ENCODE data around the gene CDC42BPA. TPM values are rescaled to one million over a fixed set of nuclear protein-coding genes. Genes with fewer than 3 reads are reported as not detected.
"Not testable (repeated sequence)": the region's sequence is repeated elsewhere in the genome, so short reads cannot be mapped to it uniquely, and the experiment has no call there.

CDC42BPA gene
- polyA plus RNA-seq, 2 of the 4 experiments (the other 2 are of a cell fraction) = 11.4 to 28.4 TPM

GRCh38 chr1:227295609-227296008 lies 22.7 kb downstream of the CDC42BPA start (continued):
- TF ChIP-seq ESRRA (IDR thresholded peaks at IDR 0.05; ENCODE audit: borderline replicate concordance, low read length) = no peak
- TF ChIP-seq NFE2L2 (conservative IDR thresholded peaks at IDR 0.05; ENCODE audit: low read length) = no peak
- no peak for TF ChIP-seq BHLHE40 (IDR thresholded peaks at IDR 0.05; ENCODE audit: low read depth, low read length)
- TF ChIP-seq FOSL2 (IDR thresholded peaks at IDR 0.05) = no peak
- no peak for TF ChIP-seq FOSL2 (CRISPR knock-in tag; IDR thresholded peaks at IDR 0.05)
- no peak for TF ChIP-seq SREBF2 (IDR thresholded peaks at IDR 0.05)

DNA sequence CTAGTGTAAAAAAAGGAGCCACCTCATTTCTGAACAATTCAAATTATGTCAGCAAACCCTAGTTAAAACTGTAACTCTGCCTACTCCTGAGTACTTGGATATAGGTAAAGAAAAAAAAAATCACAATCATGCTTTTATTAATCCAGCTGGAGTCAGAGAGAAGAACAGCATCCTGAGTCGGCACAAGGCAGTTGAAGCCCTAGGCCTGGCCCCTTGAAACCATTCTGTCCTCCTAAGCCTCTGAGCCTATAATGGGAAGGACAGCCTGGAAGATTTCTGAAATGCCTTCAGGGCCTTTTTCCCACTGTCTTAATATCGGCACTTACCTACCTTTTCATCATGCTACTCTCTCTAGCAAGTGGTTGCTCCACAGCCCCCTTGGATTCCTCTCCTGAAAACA lies 32.5 kb downstream of the CDC42BPA start:
- DNase-seq (ENCODE audit: low read depth in 1 of 2, low spot score in 1 of 2) (peak in 1 of 2 experiments; percentile 23), ATAC-seq (no peak), FAIRE-seq (no peak)
- peak; percentile 91 for TF ChIP-seq ZFP36 (IDR thresholded peaks at IDR 0.05; ENCODE audit: borderline replicate concordance, partially characterized antibody)
- TF ChIP-seq, protein P1, sequence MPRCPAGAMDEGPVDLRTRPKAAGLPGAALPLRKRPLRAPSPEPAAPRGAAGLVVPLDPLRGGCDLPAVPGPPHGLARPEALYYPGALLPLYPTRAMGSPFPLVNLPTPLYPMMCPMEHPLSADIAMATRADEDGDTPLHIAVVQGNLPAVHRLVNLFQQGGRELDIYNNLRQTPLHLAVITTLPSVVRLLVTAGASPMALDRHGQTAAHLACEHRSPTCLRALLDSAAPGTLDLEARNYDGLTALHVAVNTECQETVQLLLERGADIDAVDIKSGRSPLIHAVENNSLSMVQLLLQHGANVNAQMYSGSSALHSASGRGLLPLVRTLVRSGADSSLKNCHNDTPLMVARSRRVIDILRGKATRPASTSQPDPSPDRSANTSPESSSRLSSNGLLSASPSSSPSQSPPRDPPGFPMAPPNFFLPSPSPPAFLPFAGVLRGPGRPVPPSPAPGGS (IDR thresholded peaks at IDR 0.05) = no peak
- Histone ChIP-seq H3K4me2 (no peak overlapping the region), H3K27ac (no peak overlapping the region), H3K4me1 (no peaks in the 10 kb centered on the region), H3K4me3 (no peak overlapping the region), H3K9me3 (peaks cover 22% of the 10 kb centered on the region)
- ChIA-PET POLR2A (no interaction called here), CTCF (no interaction called here)
- 97% methylated on average over 2 of the region's 2 CpGs for WGBS (ENCODE audit: missing lambda C conversion rate)

DNA sequence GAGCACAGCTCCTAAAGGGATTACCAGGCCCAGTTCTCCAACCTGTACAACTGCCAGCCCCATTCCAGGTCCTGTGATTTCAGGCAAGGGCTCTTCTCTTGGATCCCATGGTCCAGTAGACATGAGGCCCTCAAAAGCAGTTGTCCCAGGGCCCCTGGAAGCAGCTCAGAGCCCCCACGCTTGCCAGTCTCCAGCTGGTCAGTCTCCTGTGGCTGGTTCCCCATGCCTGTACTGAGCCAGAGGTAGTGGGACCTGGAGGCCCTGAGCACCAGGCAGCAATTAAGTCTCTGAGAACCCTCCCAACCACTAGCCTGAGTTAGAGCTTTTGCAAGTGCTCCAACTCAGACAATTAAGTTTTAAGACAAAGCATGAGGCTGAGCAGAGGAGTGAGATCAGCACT lies 36.9 kb downstream of the CDC42BPA start:
- TF ChIP-seq JUN (IDR thresholded peaks at IDR 0.05) = no peak
- no peak for TF ChIP-seq CHD4 (IDR thresholded peaks at IDR 0.05; ENCODE audit: borderline replicate concordance)
- TF ChIP-seq NR3C1 (IDR thresholded peaks at IDR 0.05) = no peak
- no peak for TF ChIP-seq RCOR1 (IDR thresholded peaks at IDR 0.05; ENCODE audit: low read depth, low read length)
- no peak for TF ChIP-seq ZC3H11A (IDR thresholded peaks at IDR 0.05)
- no peak for TF ChIP-seq SREBF2 (IDR thresholded peaks at IDR 0.05)
- TF ChIP-seq PHF8 (IDR thresholded peaks at IDR 0.05; ENCODE audit: borderline replicate concordance, low read depth) = no peak
- ChIA-PET CTCF (interaction anchor here (1.4 kb wide), 1 partner anchor 14 kb away, joined by 6 read pairs; no protein-coding TSS in a partner anchor), POLR2A (no interaction called here)
- no peak overlapping the region for H3K4me3 ChIP-seq
- WGBS (ENCODE audit: missing lambda C conversion rate) = 80% methylated on average over 1 of the region's 1 CpG
- H3K4me1 ChIP-seq = no peaks in the 10 kb centered on the region
- H3K27ac ChIP-seq = no peak overlapping the region; a peak in 1 of 6 replicates
- ATAC-seq (no peak), DNase-seq (ENCODE audit: low read depth in 1 of 2, low spot score in 1 of 2) (no peak), FAIRE-seq (no peak)
- peaks cover 14% of the 10 kb centered on the region; the same call in 2 of the 3 replicates for H3K9me3 ChIP-seq
- H3K4me2 ChIP-seq = no peak overlapping the region

DNA sequence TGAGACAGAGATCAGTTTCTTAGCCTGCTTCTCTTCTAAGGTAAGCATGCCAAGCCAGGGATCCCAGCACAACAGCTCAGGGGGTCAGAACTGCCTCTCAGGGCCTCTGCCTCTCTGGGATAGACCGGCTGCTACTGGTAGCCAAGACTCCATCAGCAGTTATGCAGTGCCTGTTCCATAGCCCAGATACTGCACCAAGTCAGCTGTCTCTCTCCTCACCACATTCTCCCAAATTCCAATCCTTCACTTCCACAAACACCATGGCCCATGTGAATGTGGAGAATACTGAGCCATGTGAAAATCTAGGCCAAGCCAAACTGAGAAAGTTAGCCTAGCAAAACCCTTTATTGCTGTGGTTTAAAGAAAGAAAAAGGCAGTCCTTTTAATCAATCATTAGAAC lies 37.5 kb downstream of the CDC42BPA start:
- DNase-seq (ENCODE audit: low read depth in 1 of 2, low spot score in 1 of 2) (no peak), FAIRE-seq (no peak), ATAC-seq (no peak)
- 100% methylated on average over 1 of the region's 1 CpG for WGBS (ENCODE audit: missing lambda C conversion rate)
- TF ChIP-seq ZNF302 (CRISPR knock-in tag; IDR thresholded peaks at IDR 0.05) (no peak), JUN (IDR thresholded peaks at IDR 0.05) (no peak), RNF2 (IDR thresholded peaks at IDR 0.05; ENCODE audit: borderline replicate concordance, low read depth) (no peak), CBX8 (IDR thresholded peaks at IDR 0.05) (no peak), ZSCAN20 (CRISPR knock-in tag; IDR thresholded peaks at IDR 0.05) (no peak), ATOH8 (CRISPR knock-in tag; IDR thresholded peaks at IDR 0.05; ENCODE audit: low read depth) (no peak), CHD2 (IDR thresholded peaks at IDR 0.05; ENCODE audit: low read length, partially characterized antibody) (no peak), MAFK (IDR thresholded peaks at IDR 0.05; ENCODE audit: partially characterized antibody) (no peak), GATA3 (IDR thresholded peaks at IDR 0.05; ENCODE audit: borderline replicate concordance) (no peak), EHMT2 (IDR thresholded peaks at IDR 0.05; ENCODE audit: low read depth) (no peak)
- TF ChIP-seq, protein P2, sequence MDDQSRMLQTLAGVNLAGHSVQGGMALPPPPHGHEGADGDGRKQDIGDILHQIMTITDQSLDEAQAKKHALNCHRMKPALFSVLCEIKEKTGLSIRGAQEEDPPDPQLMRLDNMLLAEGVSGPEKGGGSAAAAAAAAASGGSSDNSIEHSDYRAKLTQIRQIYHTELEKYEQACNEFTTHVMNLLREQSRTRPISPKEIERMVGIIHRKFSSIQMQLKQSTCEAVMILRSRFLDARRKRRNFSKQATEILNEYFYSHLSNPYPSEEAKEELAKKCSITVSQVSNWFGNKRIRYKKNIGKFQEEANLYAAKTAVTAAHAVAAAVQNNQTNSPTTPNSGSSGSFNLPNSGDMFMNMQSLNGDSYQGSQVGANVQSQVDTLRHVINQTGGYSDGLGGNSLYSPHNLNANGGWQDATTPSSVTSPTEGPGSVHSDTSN (IDR thresholded peaks at IDR 0.05) = no peak
- TF ChIP-seq, protein P3, sequence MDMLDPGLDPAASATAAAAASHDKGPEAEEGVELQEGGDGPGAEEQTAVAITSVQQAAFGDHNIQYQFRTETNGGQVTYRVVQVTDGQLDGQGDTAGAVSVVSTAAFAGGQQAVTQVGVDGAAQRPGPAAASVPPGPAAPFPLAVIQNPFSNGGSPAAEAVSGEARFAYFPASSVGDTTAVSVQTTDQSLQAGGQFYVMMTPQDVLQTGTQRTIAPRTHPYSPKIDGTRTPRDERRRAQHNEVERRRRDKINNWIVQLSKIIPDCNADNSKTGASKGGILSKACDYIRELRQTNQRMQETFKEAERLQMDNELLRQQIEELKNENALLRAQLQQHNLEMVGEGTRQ (IDR thresholded peaks at IDR 0.05) = no peak
- TF ChIP-seq, protein P4, sequence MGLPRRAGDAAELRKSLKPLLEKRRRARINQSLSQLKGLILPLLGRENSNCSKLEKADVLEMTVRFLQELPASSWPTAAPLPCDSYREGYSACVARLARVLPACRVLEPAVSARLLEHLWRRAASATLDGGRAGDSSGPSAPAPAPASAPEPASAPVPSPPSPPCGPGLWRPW (IDR thresholded peaks at IDR 0.05) = no peak
- TF ChIP-seq, protein P1 (IDR thresholded peaks at IDR 0.05) = no peak
- Histone ChIP-seq H3K4me1 (no peaks in the 10 kb centered on the region), H3K9me3 (peaks cover 9% of the 10 kb centered on the region; the same call in 2 of the 3 replicates), H3K27ac (no peak overlapping the region), H3K4me3 (no peak overlapping the region), H3K4me2 (no peak overlapping the region)
- CTCF ChIA-PET = interaction anchor here (1.4 kb wide), 2 partner anchors 10 to 14 kb away, joined by 6 to 8 read pairs; no protein-coding TSS in a partner anchor
- POLR2A ChIA-PET = no interaction called here

DNA sequence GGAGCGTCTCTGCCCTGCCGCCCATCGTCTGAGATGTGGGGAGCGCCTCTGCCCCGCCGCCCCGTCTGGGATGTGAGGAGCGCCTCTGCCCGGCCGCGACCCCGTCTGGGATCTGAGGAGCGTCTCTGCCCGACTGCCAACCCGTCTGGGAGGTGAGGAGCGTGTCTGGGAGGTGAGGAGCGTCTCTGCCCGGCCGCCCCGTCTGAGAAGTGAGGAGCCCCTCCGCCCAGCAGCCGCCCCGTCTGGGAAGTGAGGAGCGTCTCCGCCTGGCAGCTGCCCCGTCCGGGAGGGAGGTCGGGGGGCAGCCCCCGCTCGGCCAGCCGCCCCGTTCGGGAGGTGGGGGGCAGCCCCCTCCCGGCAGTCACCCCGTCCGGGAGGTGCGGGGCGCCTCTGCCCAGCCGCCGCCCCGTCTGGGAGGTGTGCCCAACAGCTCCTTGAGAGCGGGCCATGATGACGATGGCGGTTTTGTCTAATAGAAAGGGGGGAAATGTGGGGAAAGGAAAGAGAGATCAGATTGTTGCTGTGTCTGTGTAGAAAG lies 42.1 kb downstream of the CDC42BPA start:
- CTCF ChIA-PET; DNase-seq (ENCODE audit: low read depth in 1 of 2, low spot score in 1 of 2); FAIRE-seq; H3K4me3 ChIP-seq; H3K4me2 ChIP-seq; H3K4me1 ChIP-seq; POLR2A ChIA-PET; ATAC-seq; H3K27ac ChIP-seq; H3K9me3 ChIP-seq: not testable (repeated sequence)
- WGBS (ENCODE audit: missing lambda C conversion rate) = 95% methylated on average over 8 of the region's 44 CpGs
